ENCODE results near the gene TRIM69.

TRIM69 gene

GRCh38 chr15:44788748-44789147, 52.4 kb downstream of the TRIM69 start:
- Histone ChIP-seq H3K9me2 (replicated peaks; ENCODE audit: low read depth, low read length) (no peaks in the 10 kb centered on the region), H4K20me1 (ENCODE audit: insufficient read depth, low read length, poor library complexity, severe bottlenecking) (no peaks in the 10 kb centered on the region), H3K9me3 (ENCODE audit: insufficient read depth, low read depth, low read length) (no peaks in the 10 kb centered on the region), H3K4me1 (ENCODE audit: insufficient read depth, low read length, poor library complexity, severe bottlenecking) (peaks cover 33% of the 10 kb centered on the region), H3F3A (ENCODE audit: low read depth) (no peaks in the 10 kb centered on the region), H3K9ac (ENCODE audit: low read depth, low read length, poor library complexity, severe bottlenecking) (no peak overlapping the region), H3K4me3 (ENCODE audit: low read length, poor library complexity, severe bottlenecking) (peak overlapping the region; percentile 12), H3K36me3 (ENCODE audit: insufficient read depth, low read length) (no peaks in the 10 kb centered on the region), H3K79me2 (ENCODE audit: insufficient read depth, low read length) (no peaks in the 10 kb centered on the region), H3K27me3 (ENCODE audit: insufficient read depth, low read length, poor library complexity, severe bottlenecking) (no peaks in the 10 kb centered on the region), H2AFZ (ENCODE audit: low read length) (no peak overlapping the region), H3K4me2 (ENCODE audit: low read depth, low read length, poor library complexity, severe bottlenecking) (peak overlapping the region; percentile 41)
- TF ChIP-seq CTCF (conservative IDR thresholded peaks at IDR 0.05; ENCODE audit: low read length) (no peak), EZH2phosphoT487 (IDR thresholded peaks at IDR 0.05; ENCODE audit: borderline replicate concordance) (no peak)

DNA sequence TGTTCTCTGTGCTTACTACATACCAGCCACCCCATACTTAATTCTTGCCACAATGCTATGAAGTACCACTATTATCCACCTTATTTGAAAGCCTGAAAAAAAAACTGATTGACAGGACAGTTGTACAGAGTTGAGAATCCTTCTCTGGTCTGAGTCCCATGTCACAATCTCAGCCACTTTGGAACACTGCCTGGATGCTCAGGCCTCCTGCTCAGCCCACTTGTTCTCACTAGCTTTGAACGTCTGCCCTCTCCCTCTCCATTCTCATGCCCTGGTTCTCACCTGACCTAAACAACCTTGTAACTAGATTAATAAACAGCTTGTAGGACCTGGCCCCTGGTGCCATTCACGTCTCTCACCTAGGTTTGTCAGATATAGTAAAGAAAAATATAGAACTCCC, 53.9 kb downstream of the TRIM69 start:
- H4K20me1 ChIP-seq (ENCODE audit: insufficient read depth, low read length, poor library complexity, severe bottlenecking) = no peaks in the 10 kb centered on the region
- H3K36me3 ChIP-seq (ENCODE audit: insufficient read depth, low read length) = no peaks in the 10 kb centered on the region
- TF ChIP-seq EZH2phosphoT487 (IDR thresholded peaks at IDR 0.05; ENCODE audit: borderline replicate concordance) = no peak
- no peak for TF ChIP-seq CTCF (conservative IDR thresholded peaks at IDR 0.05; ENCODE audit: low read length)
- no peaks in the 10 kb centered on the region for H3K9me3 ChIP-seq (ENCODE audit: insufficient read depth, low read depth, low read length)
- no peaks in the 10 kb centered on the region for H3K79me2 ChIP-seq (ENCODE audit: insufficient read depth, low read length)
- H3K9me2 ChIP-seq (replicated peaks; ENCODE audit: low read depth, low read length) = no peaks in the 10 kb centered on the region
- no peak overlapping the region for H2AFZ ChIP-seq (ENCODE audit: low read length)
- H3K4me1 ChIP-seq (ENCODE audit: insufficient read depth, low read length, poor library complexity, severe bottlenecking) = peaks cover 29% of the 10 kb centered on the region
- no peaks in the 10 kb centered on the region for H3F3A ChIP-seq (ENCODE audit: low read depth)
- no peak overlapping the region for H3K4me3 ChIP-seq (ENCODE audit: low read length, poor library complexity, severe bottlenecking)
- no peak overlapping the region for H3K9ac ChIP-seq (ENCODE audit: low read depth, low read length, poor library complexity, severe bottlenecking)
- H3K27me3 ChIP-seq (ENCODE audit: insufficient read depth, low read length, poor library complexity, severe bottlenecking) = no peaks in the 10 kb centered on the region
- H3K4me2 ChIP-seq (ENCODE audit: low read depth, low read length, poor library complexity, severe bottlenecking) = no peak overlapping the region

DNA sequence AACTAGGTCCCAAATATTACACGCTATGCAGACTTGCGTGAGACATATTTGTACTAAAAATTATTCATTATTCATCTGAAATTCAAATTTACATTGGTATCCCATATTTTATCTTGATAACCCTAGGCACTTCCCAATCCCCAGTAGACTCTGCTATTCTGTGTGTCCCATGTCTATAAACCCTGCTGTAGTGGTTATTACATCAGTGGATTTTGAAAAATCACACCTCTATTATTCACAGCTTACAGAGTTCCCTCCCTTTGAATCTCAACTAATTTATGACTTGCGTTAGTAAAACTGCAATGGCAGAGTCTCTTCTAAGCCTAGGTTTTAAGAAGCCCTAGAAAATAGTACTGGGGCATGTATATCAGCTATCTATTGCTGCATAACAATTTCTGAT, 54.3 kb downstream of the TRIM69 start:
- no peaks in the 10 kb centered on the region for H3K9me3 ChIP-seq (ENCODE audit: insufficient read depth, low read depth, low read length)
- no peak overlapping the region for H3K4me2 ChIP-seq (ENCODE audit: low read depth, low read length, poor library complexity, severe bottlenecking)
- H3F3A ChIP-seq (ENCODE audit: low read depth) = no peaks in the 10 kb centered on the region
- H3K4me1 ChIP-seq (ENCODE audit: insufficient read depth, low read length, poor library complexity, severe bottlenecking) = peaks cover 29% of the 10 kb centered on the region
- H3K36me3 ChIP-seq (ENCODE audit: insufficient read depth, low read length) = no peaks in the 10 kb centered on the region
- no peak overlapping the region for H2AFZ ChIP-seq (ENCODE audit: low read length)
- H3K27me3 ChIP-seq (ENCODE audit: insufficient read depth, low read length, poor library complexity, severe bottlenecking) = no peaks in the 10 kb centered on the region
- H3K9me2 ChIP-seq (replicated peaks; ENCODE audit: low read depth, low read length) = no peaks in the 10 kb centered on the region
- TF ChIP-seq EZH2phosphoT487 (IDR thresholded peaks at IDR 0.05; ENCODE audit: borderline replicate concordance) = no peak
- no peak for TF ChIP-seq CTCF (conservative IDR thresholded peaks at IDR 0.05; ENCODE audit: low read length)
- no peaks in the 10 kb centered on the region for H3K79me2 ChIP-seq (ENCODE audit: insufficient read depth, low read length)
- H3K9ac ChIP-seq (ENCODE audit: low read depth, low read length, poor library complexity, severe bottlenecking) = no peak overlapping the region
- H4K20me1 ChIP-seq (ENCODE audit: insufficient read depth, low read length, poor library complexity, severe bottlenecking) = no peaks in the 10 kb centered on the region
- H3K4me3 ChIP-seq (ENCODE audit: low read length, poor library complexity, severe bottlenecking) = no peak overlapping the region

Data from Loucy (cell line).